CD4-positive, alpha-beta T cell treated with Interferon gamma for 1 hour (primary cell): ENCODE measurements around the gene POC1A.
A peak's percentile ranks its signal among the peaks of the same experiment; 100 is the strongest.

ENCODE experiments used
- DNase-seq: peaks from one replicate; pipeline ENCODE4 v3.0.0-alpha.2; 2020

The POC1A gene

GRCh38 chr3:52097851-52098507 is 56.2 kb downstream of the POC1A start:
- DNase-seq, result no peak

- DNase-seq, result no peak
Measured at GRCh38 chr3:52095990-52096775, 58.0 kb downstream of the POC1A start.

GRCh38 chr3:52094571-52095485 is 59.4 kb downstream of the POC1A start:
- DNase-seq, result no peak

GRCh38 chr3:52093756-52094545 is 60.3 kb downstream of the POC1A start:
- no peak for DNase-seq

GRCh38 chr3:52092891-52093290 is 61.3 kb downstream of the POC1A start:
- DNase-seq, result no peak

GRCh38 chr3:52092271-52092660 is 62.0 kb downstream of the POC1A start:
- no peak for DNase-seq

GRCh38 chr3:52091586-52092270 is 62.5 kb downstream of the POC1A start:
- no peak for DNase-seq

- no peak for DNase-seq
Measured at GRCh38 chr3:52090933-52091468, 63.2 kb downstream of the POC1A start.

- DNase-seq, result no peak
Measured at GRCh38 chr3:52090131-52090932, 63.9 kb downstream of the POC1A start.

GRCh38 chr3:52089691-52090090 is 64.5 kb downstream of the POC1A start:
- DNase-seq, result no peak

- peak; percentile 66 for DNase-seq
Measured at GRCh38 chr3:52088445-52089367, 65.5 kb downstream of the POC1A start.

- no peak for DNase-seq
Measured at GRCh38 chr3:52087731-52088130, 66.5 kb downstream of the POC1A start.

GRCh38 chr3:52086976-52087663 is 67.1 kb downstream of the POC1A start:
- DNase-seq, result no peak

GRCh38 chr3:52086461-52086860 is 67.8 kb downstream of the POC1A start:
- no peak for DNase-seq

GRCh38 chr3:52085681-52086282 is 68.4 kb downstream of the POC1A start:
- no peak for DNase-seq

GRCh38 chr3:52084954-52085680 is 69.1 kb downstream of the POC1A start:
- no peak for DNase-seq

- no peak for DNase-seq
Measured at GRCh38 chr3:52084216-52084945, 69.8 kb downstream of the POC1A start.
